ENCODE measurements around the gene DNAJC16. TPM values are rescaled to one million over a fixed set of nuclear protein-coding genes. Genes with fewer than 3 reads are reported as not detected.

Gene DNAJC16
- total RNA-seq, 4 donors from 2014 or later: 17.2 to 24.8 (median 19.7) TPM

DNA sequence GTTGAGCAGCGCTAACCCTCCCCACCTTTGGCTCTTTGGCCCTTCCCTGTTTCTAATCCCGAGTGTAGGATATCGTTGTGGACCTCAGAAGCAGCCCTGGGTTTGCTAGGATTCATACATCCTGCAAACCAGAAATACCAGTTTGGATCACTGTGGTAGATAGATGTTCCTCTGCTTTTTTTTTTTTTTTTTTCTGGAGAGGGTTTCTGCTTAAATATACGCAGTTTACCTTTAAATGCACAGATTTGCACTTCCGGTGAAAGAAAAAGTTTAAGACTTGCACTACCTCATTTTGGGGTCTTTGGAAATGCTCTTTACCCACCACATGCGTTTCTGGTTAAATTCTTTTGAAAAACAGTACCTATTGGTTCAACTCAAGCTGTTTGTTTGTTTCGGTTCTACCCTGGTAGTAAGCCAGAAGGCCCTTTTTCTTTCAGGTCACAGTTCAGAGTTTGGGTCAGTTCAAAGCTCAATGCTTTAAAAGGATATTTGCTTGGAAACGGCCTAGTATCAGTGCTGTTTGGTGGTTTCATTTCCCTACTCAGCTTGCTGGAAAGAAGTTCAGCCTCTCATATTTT, 91.5 kb downstream of the DNAJC16 start:
- TF ChIP-seq EP300 (IDR thresholded peaks at IDR 0.05) (no peak), POLR2A (IDR thresholded peaks at IDR 0.05) (no peak), POLR2AphosphoS5 (IDR thresholded peaks at IDR 0.05) (no peak)
- TF ChIP-seq, protein P1, sequence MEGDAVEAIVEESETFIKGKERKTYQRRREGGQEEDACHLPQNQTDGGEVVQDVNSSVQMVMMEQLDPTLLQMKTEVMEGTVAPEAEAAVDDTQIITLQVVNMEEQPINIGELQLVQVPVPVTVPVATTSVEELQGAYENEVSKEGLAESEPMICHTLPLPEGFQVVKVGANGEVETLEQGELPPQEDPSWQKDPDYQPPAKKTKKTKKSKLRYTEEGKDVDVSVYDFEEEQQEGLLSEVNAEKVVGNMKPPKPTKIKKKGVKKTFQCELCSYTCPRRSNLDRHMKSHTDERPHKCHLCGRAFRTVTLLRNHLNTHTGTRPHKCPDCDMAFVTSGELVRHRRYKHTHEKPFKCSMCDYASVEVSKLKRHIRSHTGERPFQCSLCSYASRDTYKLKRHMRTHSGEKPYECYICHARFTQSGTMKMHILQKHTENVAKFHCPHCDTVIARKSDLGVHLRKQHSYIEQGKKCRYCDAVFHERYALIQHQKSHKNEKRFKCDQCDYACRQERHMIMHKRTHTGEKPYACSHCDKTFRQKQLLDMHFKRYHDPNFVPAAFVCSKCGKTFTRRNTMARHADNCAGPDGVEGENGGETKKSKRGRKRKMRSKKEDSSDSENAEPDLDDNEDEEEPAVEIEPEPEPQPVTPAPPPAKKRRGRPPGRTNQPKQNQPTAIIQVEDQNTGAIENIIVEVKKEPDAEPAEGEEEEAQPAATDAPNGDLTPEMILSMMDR (IDR thresholded peaks at IDR 0.05): no peak
- peak overlapping the region; percentile 99 for H3K27ac ChIP-seq
- H3K36me3 ChIP-seq: no peaks in the 10 kb centered on the region
- no peak for DNase-seq (ENCODE audit: low spot score in 2 of 2)
- 0% methylated on average over 8 of the region's 8 CpGs for WGBS
- peak overlapping the region; percentile 73 for H3K4me3 ChIP-seq
- no peaks in the 10 kb centered on the region for H3K27me3 ChIP-seq
- peaks cover 58% of the 10 kb centered on the region for H3K4me1 ChIP-seq
- H3K9me3 ChIP-seq: no peaks in the 10 kb centered on the region

- 70% methylated on average over 26 of the region's 26 CpGs for WGBS
- TF ChIP-seq POLR2A (IDR thresholded peaks at IDR 0.05) (no peak), EP300 (IDR thresholded peaks at IDR 0.05) (no peak), POLR2AphosphoS5 (IDR thresholded peaks at IDR 0.05) (peak in 2 of 3 donors; percentile 28 to 44)
- Histone ChIP-seq H3K4me3 (peak overlapping the region; percentile 73), H3K27ac (peak overlapping the region; percentile 99), H3K36me3 (no peaks in the 10 kb centered on the region), H3K27me3 (no peaks in the 10 kb centered on the region), H3K4me1 (peaks cover 58% of the 10 kb centered on the region), H3K9me3 (no peaks in the 10 kb centered on the region)
- DNase-seq (ENCODE audit: low spot score in 2 of 2): no peak
These were observed 92.2 kb downstream of the DNAJC16 start for GRCh38 chr1:15618655-15619525.

- no peak for DNase-seq (ENCODE audit: low spot score in 2 of 2)
- Histone ChIP-seq H3K9me3 (no peaks in the 10 kb centered on the region), H3K4me3 (peak overlapping the region; percentile 73), H3K4me1 (peaks cover 62% of the 10 kb centered on the region), H3K27me3 (no peaks in the 10 kb centered on the region), H3K27ac (peak overlapping the region; percentile 99), H3K36me3 (no peaks in the 10 kb centered on the region)
- TF ChIP-seq EP300 (IDR thresholded peaks at IDR 0.05): no peak
- TF ChIP-seq, protein P1 (IDR thresholded peaks at IDR 0.05): no peak
- TF ChIP-seq POLR2A (IDR thresholded peaks at IDR 0.05): no peak
- no peak for TF ChIP-seq POLR2AphosphoS5 (IDR thresholded peaks at IDR 0.05)
- 14% methylated on average over 1 of the region's 1 CpG for WGBS
These were observed 93.5 kb downstream of the DNAJC16 start for GRCh38 chr1:15620155-15620545.

GRCh38 chr1:15620902-15621682, 94.4 kb downstream of the DNAJC16 start:
- H3K4me1 ChIP-seq: peaks cover 59% of the 10 kb centered on the region
- no peaks in the 10 kb centered on the region for H3K36me3 ChIP-seq
- no peak for TF ChIP-seq POLR2A (IDR thresholded peaks at IDR 0.05)
- TF ChIP-seq POLR2AphosphoS5 (IDR thresholded peaks at IDR 0.05): no peak
- no peak for TF ChIP-seq EP300 (IDR thresholded peaks at IDR 0.05)
- TF ChIP-seq, protein P1 (IDR thresholded peaks at IDR 0.05): no peak
- H3K27ac ChIP-seq: no peak overlapping the region
- H3K27me3 ChIP-seq: no peaks in the 10 kb centered on the region
- WGBS: 94% methylated on average over 7 of the region's 7 CpGs
- H3K9me3 ChIP-seq: no peaks in the 10 kb centered on the region
- H3K4me3 ChIP-seq: no peak overlapping the region
- no peak for DNase-seq (ENCODE audit: low spot score in 2 of 2)

DNA sequence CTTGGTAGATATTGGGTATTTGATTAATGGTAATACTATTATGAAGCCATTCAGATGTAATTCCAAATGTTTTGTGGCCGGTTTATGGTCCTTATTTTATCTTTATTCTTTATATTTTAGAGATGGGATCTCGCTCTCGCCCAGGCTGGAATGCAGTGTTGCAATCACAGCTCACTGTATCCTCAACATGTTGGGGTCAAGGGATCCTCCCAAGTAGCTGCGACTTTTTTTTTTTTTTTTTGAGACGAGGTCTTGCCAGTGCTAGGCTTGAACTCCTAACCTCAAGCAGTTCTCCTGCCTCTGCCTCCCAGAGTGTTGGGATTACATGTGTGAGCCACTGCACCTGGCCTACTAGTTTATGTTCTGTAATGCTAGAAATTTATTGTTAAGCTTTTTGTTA, 95.3 kb downstream of the DNAJC16 start:
- DNase-seq (ENCODE audit: low spot score in 2 of 2): no peak
- WGBS: 44% methylated on average over 5 of the region's 5 CpGs
- no peak overlapping the region for H3K27ac ChIP-seq

More for the DNA sequence above, 95.3 kb downstream of the DNAJC16 start:
- H3K36me3 ChIP-seq: peaks cover 2% of the 10 kb centered on the region
- TF ChIP-seq EP300 (IDR thresholded peaks at IDR 0.05) (no peak), POLR2A (IDR thresholded peaks at IDR 0.05) (no peak), POLR2AphosphoS5 (IDR thresholded peaks at IDR 0.05) (no peak)
- TF ChIP-seq, protein P1 (IDR thresholded peaks at IDR 0.05): no peak
- no peaks in the 10 kb centered on the region for H3K27me3 ChIP-seq
- H3K9me3 ChIP-seq: no peaks in the 10 kb centered on the region
- H3K4me3 ChIP-seq: no peak overlapping the region
- H3K4me1 ChIP-seq: peaks cover 53% of the 10 kb centered on the region
